Glutamatergic neuron (in vitro differentiated cells): ENCODE results near the gene FBXW7. TPM values are rescaled to one million over a fixed set of nuclear protein-coding genes. Genes with fewer than 3 reads are reported as not detected.
A peak's percentile ranks its signal among the peaks of the same experiment; 100 is the strongest.

Experiments used
- DNase-seq: peaks from one replicate; pipeline ENCODE4 v3.0.0; 2022
- H3K27ac Mint-ChIP-seq: one replicate; pipeline ENCODE4 v1.8.0; 2020; ENCODE audit warnings: mild to moderate bottlenecking, mixed read lengths, inconsistent platforms; ENCODE audit not compliant: unreplicated experiment
- H3K27me3 Mint-ChIP-seq: one replicate; pipeline ENCODE4 v1.8.0; 2020; ENCODE audit warnings: mild to moderate bottlenecking, moderate library complexity, mixed read lengths, inconsistent platforms; ENCODE audit not compliant: unreplicated experiment
- H3K36me3 Mint-ChIP-seq: one replicate; pipeline ENCODE4 v1.8.0; 2020; ENCODE audit warnings: mild to moderate bottlenecking, mixed read lengths, inconsistent platforms; ENCODE audit not compliant: unreplicated experiment
- H3K4me1 Mint-ChIP-seq: one replicate; pipeline ENCODE4 v1.8.0; 2020; ENCODE audit warnings: mild to moderate bottlenecking, low read depth, mixed read lengths, inconsistent platforms; ENCODE audit not compliant: unreplicated experiment
- H3K4me3 Mint-ChIP-seq: one replicate; pipeline ENCODE4 v1.8.0; 2020; ENCODE audit warnings: mild to moderate bottlenecking, mixed read lengths, inconsistent platforms; ENCODE audit not compliant: unreplicated experiment
- H3K9me3 Mint-ChIP-seq: one replicate; pipeline ENCODE4 v1.8.0; 2020; ENCODE audit warnings: mild to moderate bottlenecking, moderate library complexity, mixed read lengths, inconsistent platforms; ENCODE audit not compliant: unreplicated experiment
- CTCF ChIP-seq: fragments of 200-600 bp; sonication (generic); IDR thresholded peaks from one replicate; pipeline ENCODE4 v1.5.0; 2021; ENCODE audit not compliant: partially characterized antibody, unreplicated experiment
- microRNA-seq: library from miRNA; unstranded; fragments of <30 nt; microRNA quantifications from one replicate; pipeline ENCODE4, GENCODE V29; 2020; ENCODE audit not compliant: unreplicated experiment
- total RNA-seq: library from RNA; stranded (reverse); fragmentation: NEBNext Ultra II Directional; extraction: Animal tissue kit (Norgen Biotek cat#: 25700); gene quantifications from one replicate; pipeline ENCODE4 v1.2.1, GENCODE V29; 2021; ENCODE audit not compliant: unreplicated experiment

Gene FBXW7
- total RNA-seq, 1 donor from 2014 or later, result 57.5 TPM

- DNase-seq, result no peak
- H3K27me3 Mint-ChIP-seq, result peaks cover 2% of the 10 kb centered on the region
- no peak overlapping the region for H3K4me3 Mint-ChIP-seq
- H3K9me3 Mint-ChIP-seq, result peaks cover 1% of the 10 kb centered on the region
- H3K4me1 Mint-ChIP-seq, result no peaks in the 10 kb centered on the region
- H3K27ac Mint-ChIP-seq, result no peak overlapping the region
- no peak for TF ChIP-seq CTCF
- H3K36me3 Mint-ChIP-seq, result no peaks in the 10 kb centered on the region
These were observed 262.5 kb downstream of the FBXW7 start for GRCh38 chr4:152273343-152273742.

Small RNA genes lying within 50 kb of the gene (microRNA-seq; reads per million reads assigned to microRNA genes)
- 6.1 reads per million, percentile 36 among the genes with 10 or more reads in this experiment for gene MIR3140

Other genes with a start within 250 kb of the FBXW7 start
- 0.22 TPM for gene TMEM154, start 143.9 kb upstream of the FBXW7 start, total RNA-seq
- 0.83 TPM for gene TIGD4, start 243.6 kb upstream of the FBXW7 start, total RNA-seq
- gene ARFIP1, start 243.9 kb upstream of the FBXW7 start, total RNA-seq, result 22.2 TPM